KMS-11 (cell line): ENCODE data around the gene FHAD1.
"Not testable (repeated sequence)": the region's sequence is repeated elsewhere in the genome, so short reads cannot be mapped to it uniquely, and the experiment has no call there.

Experiments used
- H2AFZ ChIP-seq: fragments of 200-600 bp; sonication (generic); 2 replicates; pipeline ENCODE4 v1.6.1; 2016; ENCODE audit warnings: antibody characterized with exemption, mixed run types, low read depth
- H3K27ac ChIP-seq: fragments of 200-600 bp; sonication (generic); 2 replicates; pipeline ENCODE4 v1.6.1; 2016; ENCODE audit warnings: mild to moderate bottlenecking, mixed run types
- H3K27me3 ChIP-seq: fragments of 200-600 bp; sonication (generic); 2 replicates; pipeline ENCODE4 v1.6.1; 2017; ENCODE audit warnings: mild to moderate bottlenecking, low read depth, mixed run types, moderate library complexity; ENCODE audit not compliant: insufficient read depth
- H3K36me3 ChIP-seq: fragments of 200-600 bp; sonication (generic); 2 replicates; pipeline ENCODE4 v1.6.1; 2017; ENCODE audit warnings: mild to moderate bottlenecking, mixed run types; ENCODE audit not compliant: insufficient read depth
- H3K4me1 ChIP-seq: fragments of 200-600 bp; sonication (generic); 2 replicates; pipeline ENCODE4 v1.6.1; 2016; ENCODE audit warnings: mild to moderate bottlenecking, low read depth, mixed run types; ENCODE audit not compliant: poor library complexity, severe bottlenecking
- H3K4me2 ChIP-seq: fragments of 200-600 bp; sonication (generic); 2 replicates; pipeline ENCODE4 v1.7.0; 2016; ENCODE audit warnings: mild to moderate bottlenecking, mixed run types
- H3K4me3 ChIP-seq: fragments of 200-600 bp; sonication (generic); IDR thresholded peaks from 2 replicates; pipeline ENCODE4 v1.6.1; 2017; ENCODE audit warnings: low read depth, low read length, mixed read lengths; ENCODE audit not compliant: insufficient read depth
- H3K79me2 ChIP-seq: fragments of 200-600 bp; sonication (generic); 2 replicates; pipeline ENCODE4 v1.6.1; 2016; ENCODE audit warnings: low read depth, mixed run types; ENCODE audit not compliant: insufficient read depth
- H3K9ac ChIP-seq: fragments of 200-600 bp; sonication (generic); 2 replicates; pipeline ENCODE4 v1.6.1; 2016; ENCODE audit warnings: mild to moderate bottlenecking, mixed run types
- H4K20me1 ChIP-seq: fragments of 200-600 bp; sonication (generic); 2 replicates; pipeline ENCODE4 v1.6.1; 2016; ENCODE audit warnings: mild to moderate bottlenecking, mixed run types; ENCODE audit not compliant: insufficient read depth
- CTCF ChIP-seq: fragments of 200-600 bp; sonication (generic); conservative IDR thresholded peaks from 2 replicates; pipeline ENCODE4 v1.6.1; 2017; ENCODE audit warnings: low read depth, mild to moderate bottlenecking, antibody characterized with exemption, low read length, moderate library complexity, mixed read lengths

The FHAD1 gene

DNA sequence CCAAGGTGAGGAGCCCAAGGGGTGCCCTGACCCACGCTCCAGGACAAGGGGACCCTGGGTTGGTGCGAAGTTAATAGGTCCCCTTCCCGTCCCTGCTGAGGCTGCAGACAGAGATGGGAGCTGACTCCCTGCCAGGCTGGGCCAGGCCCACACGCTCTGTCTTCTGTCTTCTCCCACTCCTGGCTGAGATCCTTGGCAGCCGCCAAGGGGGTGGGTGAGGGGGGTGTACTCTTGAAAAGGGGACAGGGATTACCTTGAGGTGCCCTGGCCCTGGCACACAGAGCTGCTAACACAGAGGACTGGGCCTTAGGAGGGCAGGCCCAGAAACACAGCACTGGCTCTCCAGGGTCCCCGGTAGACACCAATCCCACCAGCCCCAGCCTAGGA, 180.2 kb downstream of the FHAD1 start:
- Histone ChIP-seq H3K4me3 (no peak overlapping the region), H3K4me2 (no peak overlapping the region), H3K9ac (no peak overlapping the region), H3K27ac (no peak overlapping the region), H3K4me1 (no peaks in the 10 kb centered on the region), H4K20me1 (no peaks in the 10 kb centered on the region), H3K36me3 (no peaks in the 10 kb centered on the region), H2AFZ (no peak overlapping the region), H3K27me3 (no peaks in the 10 kb centered on the region), H3K79me2 (no peaks in the 10 kb centered on the region)
- TF ChIP-seq CTCF = no peak

DNA sequence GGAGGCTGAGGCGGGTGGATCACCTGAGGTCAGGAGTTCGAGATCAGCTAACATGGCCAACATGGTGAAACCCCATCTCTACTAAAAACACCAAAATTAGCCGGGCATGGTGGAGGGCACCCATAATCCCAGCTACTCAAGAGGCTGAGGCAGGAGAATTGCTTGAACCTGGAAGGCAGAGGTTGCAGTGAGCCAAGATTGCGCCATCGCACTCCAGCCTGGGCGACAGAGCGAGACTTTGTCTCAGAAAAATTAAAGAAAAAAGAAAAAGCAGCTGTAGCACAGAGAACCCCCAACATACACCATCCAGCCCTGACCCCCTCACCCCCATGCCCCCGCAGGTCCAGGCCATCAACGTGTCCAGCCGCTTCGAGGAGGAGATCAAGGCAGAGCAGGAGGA, 181.2 kb downstream of the FHAD1 start:
- H3K27me3 ChIP-seq, H4K20me1 ChIP-seq, H3K4me3 ChIP-seq, H3K79me2 ChIP-seq, H3K9ac ChIP-seq, H3K4me1 ChIP-seq, H3K27ac ChIP-seq, H3K4me2 ChIP-seq, H2AFZ ChIP-seq, H3K36me3 ChIP-seq: not testable (repeated sequence)

DNA sequence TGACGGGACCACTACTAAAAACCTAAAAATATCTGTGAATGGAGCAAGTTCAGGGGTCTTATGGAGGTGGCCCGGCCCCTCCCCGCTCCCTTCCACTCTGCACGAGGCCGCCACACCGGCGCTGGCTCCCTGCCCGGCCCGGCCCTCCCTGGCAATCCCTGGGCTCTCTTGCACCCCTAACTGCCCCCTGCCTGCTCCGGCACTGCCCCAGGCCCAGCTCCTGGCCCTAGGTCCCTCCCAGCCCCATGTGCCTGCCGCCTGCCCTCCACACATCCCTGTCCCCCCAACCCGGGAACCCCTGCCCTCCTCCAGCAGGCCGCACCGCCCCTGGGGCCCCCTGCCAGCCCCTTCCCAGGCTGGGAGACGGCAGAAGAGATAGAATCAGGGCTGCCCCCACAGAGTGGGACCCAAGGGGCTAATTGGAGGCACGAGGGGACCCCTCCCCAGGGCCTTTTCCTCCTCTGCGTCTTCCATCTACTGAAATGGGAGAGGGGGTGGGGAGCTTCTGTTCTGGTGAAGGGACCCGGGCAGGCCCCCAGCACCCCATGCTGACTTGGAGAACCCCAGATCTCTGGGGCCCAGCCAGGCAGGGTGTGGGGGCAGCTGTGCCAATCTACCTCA, 181.9 kb downstream of the FHAD1 start:
- Histone ChIP-seq H3K79me2 (no peaks in the 10 kb centered on the region), H3K36me3 (no peaks in the 10 kb centered on the region), H3K4me3 (no peak overlapping the region), H3K27ac (no peak overlapping the region), H3K4me2 (no peak overlapping the region), H4K20me1 (no peaks in the 10 kb centered on the region), H3K27me3 (no peaks in the 10 kb centered on the region), H3K9ac (no peak overlapping the region), H2AFZ (no peak overlapping the region), H3K4me1 (no peaks in the 10 kb centered on the region)
- TF ChIP-seq CTCF = no peak

DNA sequence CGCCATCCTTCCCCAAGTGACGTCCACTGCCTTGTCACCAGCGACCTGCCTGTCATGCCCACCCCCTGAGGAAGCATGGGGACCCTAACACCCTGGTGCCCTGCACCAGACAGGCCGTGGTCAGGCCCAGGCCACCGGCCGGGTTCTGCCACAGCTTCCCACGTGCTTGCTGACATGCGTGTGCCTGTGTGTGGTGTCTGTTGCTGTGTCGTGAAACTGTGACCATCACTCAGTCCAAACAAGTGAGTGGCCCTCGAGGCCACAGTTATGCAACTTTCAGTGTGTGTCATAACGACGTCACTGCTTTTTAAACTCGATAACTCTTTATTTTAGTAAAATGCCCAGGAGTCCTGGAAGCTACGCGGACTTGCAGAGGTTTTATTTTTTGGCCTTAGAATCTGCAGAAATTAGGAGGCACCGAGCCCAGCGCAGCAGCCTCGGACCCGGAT, 182.7 kb downstream of the FHAD1 start:
- Histone ChIP-seq H3K27me3 (no peaks in the 10 kb centered on the region), H3K27ac (no peak overlapping the region), H3K36me3 (no peaks in the 10 kb centered on the region), H3K4me1 (no peaks in the 10 kb centered on the region), H3K9ac (no peak overlapping the region), H2AFZ (no peak overlapping the region), H3K4me3 (no peak overlapping the region), H4K20me1 (no peaks in the 10 kb centered on the region), H3K79me2 (no peaks in the 10 kb centered on the region), H3K4me2 (no peak overlapping the region)
- no peak for TF ChIP-seq CTCF

GRCh38 chr1:15430787-15431570, 184.0 kb downstream of the FHAD1 start:
- Histone ChIP-seq H3K4me2 (no peak overlapping the region), H3K9ac (no peak overlapping the region), H3K27me3 (no peaks in the 10 kb centered on the region), H3K27ac (no peak overlapping the region), H3K4me1 (no peaks in the 10 kb centered on the region), H3K79me2 (no peaks in the 10 kb centered on the region), H4K20me1 (no peaks in the 10 kb centered on the region), H3K36me3 (no peaks in the 10 kb centered on the region), H2AFZ (no peak overlapping the region), H3K4me3 (no peak overlapping the region)
- peak; percentile 89 for TF ChIP-seq CTCF
